H1 (cell line): Measurements from ENCODE around the gene HIPK1. TPM values are rescaled to one million over a fixed set of nuclear protein-coding genes. Genes with fewer than 3 reads are reported as not detected.

Experiments used
- RNF2 ChIP-seq: fragments of 200-900, 300-1000 bp; sonication (generic); IDR thresholded peaks from 2 replicates; pipeline ENCODE4 v1.7.1; 2016; ENCODE audit warnings: borderline replicate concordance, low read depth, mild to moderate bottlenecking, antibody characterized with exemption, low read length; ENCODE audit not compliant: poor library complexity, severe bottlenecking; ENCODE audit errors: missing control alignments
- polyA plus RNA-seq, 7 experiments: library from polyadenylated mRNA; depleted of rRNA in 3 of 7; stranded (reverse) in 5 of 7; unstranded in 2 of 7; fragments of >200 nt in 5 of 7; fragments of 200-250 nt in 2 of 7; gene quantifications; 1 replicate in 5 of 7; 2 replicates in 1 of 7; 4 replicates in 1 of 7; pipeline versions ENCODE4 v1.2.1 to v1.2.3, GENCODE V29; 2011 to 2013; ENCODE audit warnings: missing spikeins in 2 of 7, mixed read lengths in 2 of 7
- total RNA-seq: library from RNA; stranded (reverse); fragmentation: NEBNext Ultra II Directional; extraction: Animal tissue kit (Norgen Biotek cat#: 25700); gene quantifications from 2 replicates; pipeline ENCODE4 v1.2.1, GENCODE V29; 2021
- TF ChIP-seq, protein P1 (sequence below): IDR thresholded peaks from 2 replicates; pipeline ENCODE4 v1.6.1; 2012; ENCODE audit warnings: inconsistent platforms

Gene HIPK1
- total and polyA plus RNA-seq, 2 of the 8 experiments (the other 6 are each of a cell fraction or from before 2014, with no cell fraction given) = 46.2 to 64.3 TPM

GRCh38 chr1:113940365-113941244 is 11.5 kb downstream of the HIPK1 start (continued):
- TF ChIP-seq, protein P1, sequence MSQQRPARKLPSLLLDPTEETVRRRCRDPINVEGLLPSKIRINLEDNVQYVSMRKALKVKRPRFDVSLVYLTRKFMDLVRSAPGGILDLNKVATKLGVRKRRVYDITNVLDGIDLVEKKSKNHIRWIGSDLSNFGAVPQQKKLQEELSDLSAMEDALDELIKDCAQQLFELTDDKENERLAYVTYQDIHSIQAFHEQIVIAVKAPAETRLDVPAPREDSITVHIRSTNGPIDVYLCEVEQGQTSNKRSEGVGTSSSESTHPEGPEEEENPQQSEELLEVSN = no peak
- TF ChIP-seq RNF2 = no peak
